ENCODE data around the gene RRM2. TPM values are rescaled to one million over a fixed set of nuclear protein-coding genes. Genes with fewer than 3 reads are reported as not detected.
A peak's percentile ranks its signal among the peaks of the same experiment; 100 is the strongest.

The RRM2 gene
- total RNA-seq, 1 donor from 2014 or later, result 21.2 TPM

GRCh38 chr2:10080536-10081304 is 41.8 kb upstream of the RRM2 start:
- no peak for TF ChIP-seq CTCF (IDR thresholded peaks at IDR 0.05; ENCODE audit: partially characterized antibody, unreplicated experiment)
- H3K4me3 Mint-ChIP-seq (ENCODE audit: unreplicated experiment), result peak overlapping the region; percentile 57
- no peaks in the 10 kb centered on the region for H3K4me1 Mint-ChIP-seq (ENCODE audit: low read depth, unreplicated experiment)
- no peaks in the 10 kb centered on the region for H3K36me3 Mint-ChIP-seq (ENCODE audit: unreplicated experiment)
- H3K27me3 Mint-ChIP-seq (ENCODE audit: unreplicated experiment), result peaks cover 20% of the 10 kb centered on the region
- no peak for DNase-seq
- H3K27ac Mint-ChIP-seq (ENCODE audit: unreplicated experiment), result no peak overlapping the region
- H3K9me3 Mint-ChIP-seq (ENCODE audit: unreplicated experiment), result peaks cover 3% of the 10 kb centered on the region

GRCh38 chr2:10083046-10083445 is 39.5 kb upstream of the RRM2 start:
- H3K4me1 Mint-ChIP-seq (ENCODE audit: low read depth, unreplicated experiment), result no peaks in the 10 kb centered on the region
- no peak overlapping the region for H3K27ac Mint-ChIP-seq (ENCODE audit: unreplicated experiment)
- no peaks in the 10 kb centered on the region for H3K36me3 Mint-ChIP-seq (ENCODE audit: unreplicated experiment)
- peaks cover 14% of the 10 kb centered on the region for H3K27me3 Mint-ChIP-seq (ENCODE audit: unreplicated experiment)
- peaks cover 3% of the 10 kb centered on the region for H3K9me3 Mint-ChIP-seq (ENCODE audit: unreplicated experiment)
- no peak for TF ChIP-seq CTCF (IDR thresholded peaks at IDR 0.05; ENCODE audit: partially characterized antibody, unreplicated experiment)
- no peak for DNase-seq
- no peak overlapping the region for H3K4me3 Mint-ChIP-seq (ENCODE audit: unreplicated experiment)

GRCh38 chr2:10083692-10084211 is 38.8 kb upstream of the RRM2 start:
- no peak overlapping the region for H3K4me3 Mint-ChIP-seq (ENCODE audit: unreplicated experiment)
- H3K27ac Mint-ChIP-seq (ENCODE audit: unreplicated experiment), result no peak overlapping the region
- no peak for DNase-seq
- no peak for TF ChIP-seq CTCF (IDR thresholded peaks at IDR 0.05; ENCODE audit: partially characterized antibody, unreplicated experiment)
- peaks cover 11% of the 10 kb centered on the region for H3K27me3 Mint-ChIP-seq (ENCODE audit: unreplicated experiment)
- no peaks in the 10 kb centered on the region for H3K4me1 Mint-ChIP-seq (ENCODE audit: low read depth, unreplicated experiment)
- peaks cover 3% of the 10 kb centered on the region for H3K9me3 Mint-ChIP-seq (ENCODE audit: unreplicated experiment)
- no peaks in the 10 kb centered on the region for H3K36me3 Mint-ChIP-seq (ENCODE audit: unreplicated experiment)

- Mint-ChIP-seq H3K27ac (ENCODE audit: unreplicated experiment) (no peak overlapping the region), H3K9me3 (ENCODE audit: unreplicated experiment) (peaks cover 3% of the 10 kb centered on the region), H3K27me3 (ENCODE audit: unreplicated experiment) (peaks cover 11% of the 10 kb centered on the region), H3K36me3 (ENCODE audit: unreplicated experiment) (no peaks in the 10 kb centered on the region), H3K4me1 (ENCODE audit: low read depth, unreplicated experiment) (no peaks in the 10 kb centered on the region), H3K4me3 (ENCODE audit: unreplicated experiment) (no peak overlapping the region)
- no peak for TF ChIP-seq CTCF (IDR thresholded peaks at IDR 0.05; ENCODE audit: partially characterized antibody, unreplicated experiment)
- no peak for DNase-seq
Measured at GRCh38 chr2:10084223-10084865, 38.2 kb upstream of the RRM2 start.
